Inflammatory macrophage (primary cell): ENCODE data around the gene VEPH1.
"Not testable (repeated sequence)": the region's sequence is repeated elsewhere in the genome, so short reads cannot be mapped to it uniquely, and the experiment has no call there.

ENCODE experiments used
- DNase-seq, 2 donors: peaks; one replicate each; pipeline ENCODE4 v3.0.0-alpha.2; 2020 to 2022

VEPH1 gene

DNA sequence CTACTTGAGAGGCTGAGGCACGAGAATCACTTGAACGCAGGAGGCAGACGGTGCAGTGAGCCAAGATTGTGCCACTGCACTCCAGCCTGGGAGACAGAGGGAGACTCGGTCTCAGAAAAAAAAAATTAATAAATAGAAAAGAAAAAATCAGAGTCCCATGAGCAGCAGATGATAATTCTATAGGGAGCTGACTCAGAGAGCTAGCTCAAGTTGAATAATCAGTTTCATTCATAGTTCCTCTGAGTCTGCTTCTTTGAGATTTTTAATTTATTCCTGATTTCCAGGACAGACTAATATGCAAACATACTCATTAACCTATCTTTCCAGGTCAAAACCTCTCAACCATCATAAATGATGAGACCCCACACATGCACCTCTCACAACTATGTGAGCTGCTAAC lies 121.6 kb downstream of the VEPH1 start:
- DNase-seq = no peak

DNA sequence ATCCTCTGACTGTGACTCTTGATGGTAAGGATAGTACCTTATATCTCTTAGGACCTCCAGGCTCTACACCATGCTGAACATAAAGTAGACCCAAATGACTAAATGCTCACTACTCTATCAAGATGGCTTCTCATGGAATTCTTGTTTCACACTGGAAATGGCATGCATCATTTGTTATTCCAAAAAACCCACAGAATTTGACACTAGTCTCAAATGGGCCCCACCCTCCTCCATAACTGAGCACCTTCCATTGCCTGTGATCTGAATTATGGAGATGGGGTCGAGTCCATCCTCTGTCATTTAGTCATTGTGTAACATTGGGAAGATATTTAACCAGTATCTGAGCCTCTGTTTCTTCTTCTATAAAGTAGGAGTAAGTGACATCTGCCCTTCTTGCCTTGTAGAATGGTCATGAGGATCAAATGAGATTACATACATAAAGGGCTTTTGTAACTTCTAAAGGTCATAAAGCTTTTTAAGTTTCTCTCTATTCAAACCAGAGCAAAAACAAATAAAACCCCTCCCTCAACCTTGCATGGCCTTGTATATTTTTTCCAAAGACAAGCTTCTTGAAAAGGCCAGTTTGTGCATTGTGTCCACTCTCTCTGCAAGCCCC lies 123.6 kb downstream of the VEPH1 start:
- no peak for DNase-seq

DNA sequence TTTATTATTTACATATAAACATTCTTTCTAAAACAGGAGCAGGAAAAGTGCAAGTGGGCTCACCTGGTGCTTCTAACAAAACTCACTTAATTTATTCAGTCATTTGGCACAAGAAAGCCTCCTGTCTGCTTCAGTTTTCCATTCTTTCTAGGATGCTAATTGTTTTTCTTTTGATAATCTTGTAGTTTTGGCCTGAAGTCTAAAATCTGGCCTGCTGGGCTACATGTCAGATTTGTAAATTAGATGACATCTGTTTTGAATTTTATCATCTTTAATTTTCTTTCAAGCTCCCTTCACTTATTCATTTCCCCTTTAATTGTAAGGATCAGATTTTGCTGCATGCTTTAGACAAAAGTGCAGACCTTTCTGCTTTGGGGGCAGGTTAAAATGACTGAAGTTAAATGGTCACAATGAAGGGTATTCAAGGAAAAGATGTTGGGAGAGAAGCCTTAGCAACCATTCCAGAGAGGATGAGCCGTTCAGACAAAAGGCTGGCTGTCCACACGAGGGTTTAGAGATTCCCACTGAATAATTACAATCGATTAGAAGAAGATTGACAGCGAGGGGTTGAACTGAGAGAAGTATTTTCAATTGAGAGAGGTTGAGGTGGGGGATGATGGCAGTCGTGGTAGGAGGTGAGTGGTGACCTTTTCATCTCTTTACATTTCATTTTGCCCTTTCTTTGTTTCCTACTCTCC lies 126.5 kb downstream of the VEPH1 start:
- no peak for DNase-seq

DNA sequence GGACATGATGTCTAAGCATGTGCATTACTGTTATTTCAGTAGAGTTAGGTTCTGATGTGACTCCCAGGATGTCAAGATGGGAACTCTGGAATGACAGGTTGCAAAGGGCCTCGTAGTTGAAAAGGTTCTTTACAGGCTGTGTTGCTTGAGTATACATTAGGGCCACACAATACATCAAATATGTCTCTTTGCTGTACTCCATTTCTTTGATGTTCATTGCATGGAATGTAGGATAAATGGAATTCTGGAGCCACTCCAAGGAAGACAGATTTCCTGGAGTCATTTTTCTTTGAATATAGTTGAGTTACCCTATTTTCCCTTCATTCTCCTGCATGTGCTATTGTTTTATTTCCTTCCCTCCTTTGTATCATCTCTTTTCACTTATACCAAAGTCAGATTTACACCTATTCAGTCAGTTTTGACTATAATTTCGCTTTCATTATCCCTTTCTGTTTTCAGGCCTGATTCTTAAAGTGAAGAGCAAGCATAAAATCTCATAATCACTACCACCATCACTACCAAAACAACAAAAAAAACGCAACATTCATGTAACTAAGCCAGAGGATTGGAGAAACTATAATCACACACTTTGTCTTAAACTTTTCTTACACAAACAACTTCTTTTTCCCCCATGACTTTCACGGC lies 127.8 kb downstream of the VEPH1 start:
- DNase-seq = no peak

DNA sequence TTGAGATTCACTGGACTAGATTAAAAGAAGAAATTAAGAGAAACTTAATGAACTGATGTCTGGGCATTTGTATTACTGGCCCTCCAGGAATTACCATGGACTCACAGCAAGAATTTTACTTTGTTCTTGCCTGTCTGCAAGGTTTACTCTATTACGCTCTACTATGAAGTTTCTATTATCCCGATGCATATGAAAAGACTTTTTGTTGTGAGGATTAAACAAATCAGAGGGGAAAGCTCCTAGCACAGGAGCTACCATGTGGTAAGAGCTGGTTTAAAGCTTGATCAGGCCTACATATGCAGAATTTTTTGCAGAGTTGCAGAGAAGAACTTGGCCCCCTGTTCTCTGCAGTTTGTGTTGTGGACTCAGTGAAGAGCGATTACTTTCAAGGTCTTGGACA lies 128.3 kb downstream of the VEPH1 start:
- DNase-seq = no peak

DNA sequence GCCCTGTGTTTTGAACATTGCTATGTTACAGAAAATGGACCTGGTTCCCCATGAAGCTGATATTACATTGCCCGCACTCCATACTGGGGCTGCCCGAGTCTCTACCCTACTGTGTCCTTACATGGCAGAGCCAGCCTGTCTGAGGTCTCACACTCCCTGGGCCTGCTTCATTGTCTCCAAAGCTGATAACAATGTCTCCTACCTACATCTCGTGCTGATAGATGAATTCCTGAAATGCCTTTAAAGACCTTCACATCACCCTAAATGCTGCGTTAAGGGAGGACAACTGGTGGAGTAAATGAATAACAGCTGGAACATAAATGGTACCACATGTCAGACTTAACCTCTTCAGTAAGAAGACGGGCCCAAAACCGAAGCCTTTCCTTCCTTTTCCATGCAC lies 129.4 kb downstream of the VEPH1 start:
- no peak for DNase-seq

DNA sequence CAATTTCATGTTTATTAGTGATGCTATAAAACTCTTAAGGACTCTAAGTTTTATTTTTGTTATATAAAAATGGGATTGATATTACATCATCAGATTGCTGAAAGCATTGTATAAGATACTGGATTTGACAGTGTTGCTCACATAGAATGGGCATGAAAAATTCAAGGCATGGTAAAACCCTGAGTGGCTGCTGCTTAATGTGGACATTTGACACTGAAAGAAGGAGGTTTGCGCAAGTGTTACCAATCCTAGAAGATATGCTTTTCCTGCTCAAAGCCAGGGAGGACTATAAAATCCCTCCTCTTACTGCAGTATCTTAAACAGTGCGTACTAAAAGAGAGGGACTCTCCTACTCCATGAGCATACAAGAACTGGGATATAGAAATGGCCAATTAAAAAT lies 132.3 kb downstream of the VEPH1 start:
- no peak for DNase-seq

DNA sequence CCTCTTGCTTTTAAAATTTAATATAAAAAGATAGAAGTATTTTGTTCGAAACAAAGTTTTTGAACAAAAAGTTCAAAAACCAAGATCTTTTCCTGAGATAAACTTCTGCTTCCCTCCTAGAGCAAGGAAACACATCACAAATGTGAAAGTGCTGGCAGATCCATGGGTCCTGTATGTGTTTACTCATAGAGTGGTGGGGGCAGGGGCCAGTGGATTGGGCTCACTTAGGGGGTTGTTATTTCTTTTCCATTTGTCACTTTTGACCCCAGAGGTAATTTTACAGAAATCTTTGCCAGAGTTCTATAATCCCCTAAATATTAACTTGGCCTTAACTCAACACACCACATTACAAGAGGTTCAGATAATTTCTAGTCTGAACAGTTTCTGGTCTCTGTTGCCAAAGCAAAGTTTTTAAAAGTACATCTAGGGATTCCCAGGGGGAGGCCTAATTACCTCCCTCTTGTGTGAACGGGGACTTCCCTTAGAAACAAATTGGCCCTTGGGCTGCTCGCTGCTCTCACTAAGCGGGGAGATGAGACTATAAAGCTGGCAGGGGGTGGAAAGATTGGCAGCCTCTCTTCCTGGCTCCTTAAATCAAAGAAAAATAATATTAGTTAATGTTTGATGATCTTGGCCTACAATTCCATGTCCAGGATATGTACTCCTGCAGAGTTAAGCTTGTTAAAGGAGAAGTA lies 133.3 kb downstream of the VEPH1 start:
- DNase-seq = no peak

DNA sequence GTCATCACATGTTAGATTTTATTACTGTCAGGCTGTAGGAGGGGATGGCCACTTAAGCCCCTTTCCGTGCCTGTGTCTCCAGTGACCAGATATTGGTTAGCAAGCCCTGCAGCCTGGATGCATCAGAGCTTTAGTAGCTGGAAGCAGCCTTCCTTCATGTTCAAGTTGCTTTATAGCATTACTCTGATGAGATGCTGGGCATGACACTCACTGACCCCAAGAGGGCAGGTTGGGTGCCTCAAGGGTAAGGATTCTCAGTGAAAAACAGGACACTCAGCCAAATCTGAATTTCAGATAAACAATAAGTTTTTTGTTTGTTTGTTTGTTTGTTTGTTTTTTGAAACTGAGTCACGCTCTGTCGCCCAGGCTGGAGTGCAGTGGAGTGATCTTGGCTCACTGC lies 135.0 kb downstream of the VEPH1 start:
- peak in 1 of 2 donors; percentile 4 for DNase-seq

DNA sequence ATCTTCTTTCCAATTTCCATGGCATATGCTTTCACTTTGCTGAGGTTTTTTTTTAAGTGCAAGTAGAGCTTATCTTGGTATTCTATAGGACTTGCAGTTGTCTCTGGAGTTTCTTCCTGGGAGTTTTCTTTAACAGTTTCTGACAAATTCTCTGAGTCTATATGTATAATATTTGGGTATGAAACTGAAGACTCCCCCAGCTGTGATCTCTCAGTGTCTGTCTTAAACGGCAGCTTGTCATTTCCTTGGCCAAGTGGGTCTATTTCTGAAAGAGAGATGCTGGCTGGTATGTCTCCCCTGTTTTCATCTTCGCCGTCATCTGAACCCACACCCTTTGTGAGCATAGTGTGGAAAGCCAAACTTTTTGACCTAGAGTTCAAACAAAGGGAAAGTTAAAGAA lies 139.8 kb downstream of the VEPH1 start:
- DNase-seq = no peak

DNA sequence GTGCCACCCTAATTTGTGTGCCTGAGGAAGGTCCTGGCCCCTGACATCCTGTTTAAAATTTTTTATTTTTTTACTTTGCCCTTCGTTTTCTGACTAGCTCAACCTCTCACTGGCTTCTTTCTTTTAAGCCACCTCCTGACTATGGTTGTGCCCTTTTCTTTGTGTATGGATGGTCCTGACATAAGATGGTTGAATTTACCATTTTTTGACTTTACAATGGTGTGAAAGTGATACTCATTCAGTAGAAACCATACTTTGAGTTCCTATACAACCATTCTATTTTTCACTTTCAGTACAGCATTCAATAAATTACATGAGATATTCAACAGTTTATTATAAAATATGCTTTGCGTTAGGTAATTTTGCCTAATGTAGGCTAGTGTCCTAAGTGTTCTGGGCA lies 140.9 kb downstream of the VEPH1 start:
- no peak for DNase-seq

DNA sequence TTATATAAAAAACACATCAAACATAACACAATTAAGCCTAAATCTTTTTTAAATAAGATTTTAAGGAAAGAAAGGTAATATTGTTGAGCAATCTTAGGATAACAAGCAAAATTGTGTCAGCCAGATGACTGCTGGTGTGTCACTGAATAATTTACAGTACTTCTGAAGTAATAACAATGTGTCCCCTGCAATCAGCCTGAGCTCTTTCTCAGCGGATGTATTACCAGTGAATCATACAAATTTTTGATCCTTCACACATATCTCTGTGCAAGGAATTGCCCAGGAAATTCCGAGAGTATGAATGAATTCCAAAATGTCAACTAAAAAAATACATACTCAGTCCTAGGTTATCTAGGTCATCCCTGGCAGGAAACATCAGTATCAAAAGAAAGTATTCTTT lies 143.2 kb downstream of the VEPH1 start:
- DNase-seq = no peak

DNA sequence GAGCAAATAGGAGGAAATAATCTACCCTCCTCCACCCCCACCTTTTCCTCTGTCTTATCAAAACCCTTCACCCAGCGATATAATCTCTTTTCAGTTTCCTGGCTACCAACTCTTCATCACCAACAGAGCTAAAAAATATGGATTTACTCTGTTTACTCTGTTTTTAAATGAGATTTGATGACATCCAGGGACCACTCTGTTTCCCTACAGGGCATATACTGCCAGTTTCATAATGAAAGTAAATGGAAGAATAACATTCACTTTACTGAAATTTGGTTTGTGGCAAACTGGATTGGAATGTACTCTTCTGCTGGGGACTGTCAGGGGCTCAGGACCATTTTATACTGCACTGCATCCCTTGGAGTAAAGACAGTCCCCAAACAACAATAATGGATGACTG lies 146.7 kb downstream of the VEPH1 start:
- no peak for DNase-seq

DNA sequence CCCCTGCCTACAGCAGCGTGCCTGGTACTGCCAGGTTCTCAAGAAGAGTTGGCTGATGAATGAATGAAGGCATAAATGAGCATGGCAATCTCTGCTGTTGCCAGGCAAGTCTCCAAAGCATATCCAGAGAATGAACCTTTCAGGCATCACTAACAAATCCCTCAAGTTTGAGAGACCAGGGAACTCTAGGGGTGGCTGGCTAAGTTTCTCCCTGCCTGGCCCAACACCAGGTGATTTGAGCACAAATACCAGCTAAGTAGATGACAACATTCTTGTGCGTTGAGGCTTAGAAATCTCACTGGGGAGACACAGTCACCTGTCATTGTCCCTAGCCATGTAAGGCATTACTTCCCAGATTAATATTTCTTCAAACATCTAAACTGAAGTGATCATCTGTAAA lies 147.9 kb downstream of the VEPH1 start:
- DNase-seq = no peak

DNA sequence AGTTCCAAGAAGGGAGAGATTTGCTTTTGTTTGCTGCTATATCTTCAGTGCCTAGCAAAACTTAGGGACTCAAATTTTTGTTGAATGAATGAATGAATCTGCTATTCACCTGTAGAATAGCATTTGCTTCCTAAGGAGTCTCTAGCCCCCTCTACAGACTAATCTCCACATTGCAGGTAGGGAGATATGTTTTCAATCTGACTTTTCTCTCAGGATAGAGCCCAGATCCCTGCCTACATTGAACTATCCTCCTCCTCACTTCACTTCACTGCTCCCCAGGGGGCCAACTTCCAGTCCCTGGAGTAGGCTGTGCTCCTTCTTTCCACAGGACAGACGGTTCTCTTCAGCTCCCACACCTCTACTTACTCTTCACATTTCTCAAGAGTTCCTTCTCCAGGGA lies 148.5 kb downstream of the VEPH1 start:
- DNase-seq = peak; percentile 3 to 20

DNA sequence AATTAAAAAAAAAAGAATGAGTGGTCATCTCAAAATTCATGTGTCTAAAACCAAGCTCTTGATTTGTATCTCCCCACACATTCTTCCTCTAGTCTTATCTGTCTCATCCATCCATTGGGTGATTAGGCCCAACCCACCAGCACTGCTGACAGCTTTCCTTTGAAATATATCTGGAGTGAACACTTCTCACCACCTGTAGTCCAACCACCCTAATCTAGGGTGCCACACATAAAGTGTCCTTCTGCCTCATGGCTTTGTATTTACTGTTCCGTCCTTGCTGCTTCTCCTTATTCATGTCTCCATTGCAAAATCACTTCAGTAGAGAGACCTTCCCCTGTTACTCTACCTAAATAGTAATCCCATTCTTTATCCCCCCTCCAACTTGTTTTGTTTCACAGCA lies 149.0 kb downstream of the VEPH1 start:
- no peak for DNase-seq

DNA sequence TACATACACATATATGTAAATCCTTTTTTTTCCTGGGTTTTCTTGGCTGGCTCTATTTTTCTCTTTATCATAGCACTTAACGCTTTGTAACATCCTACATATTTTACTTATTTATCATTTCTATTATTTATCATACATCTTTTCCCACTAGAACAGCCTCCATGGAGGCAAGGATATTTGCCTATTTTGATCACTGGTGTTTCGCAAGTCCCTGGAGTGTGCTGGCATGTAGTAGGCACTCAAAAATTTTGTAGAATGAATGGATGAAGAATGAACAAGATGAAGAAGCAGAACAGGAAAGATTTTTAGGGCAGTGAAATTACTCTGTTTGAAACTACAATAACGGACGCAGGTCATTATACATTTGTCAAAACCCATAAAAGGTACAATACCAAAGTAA lies 149.6 kb downstream of the VEPH1 start:
- DNase-seq = no peak

DNA sequence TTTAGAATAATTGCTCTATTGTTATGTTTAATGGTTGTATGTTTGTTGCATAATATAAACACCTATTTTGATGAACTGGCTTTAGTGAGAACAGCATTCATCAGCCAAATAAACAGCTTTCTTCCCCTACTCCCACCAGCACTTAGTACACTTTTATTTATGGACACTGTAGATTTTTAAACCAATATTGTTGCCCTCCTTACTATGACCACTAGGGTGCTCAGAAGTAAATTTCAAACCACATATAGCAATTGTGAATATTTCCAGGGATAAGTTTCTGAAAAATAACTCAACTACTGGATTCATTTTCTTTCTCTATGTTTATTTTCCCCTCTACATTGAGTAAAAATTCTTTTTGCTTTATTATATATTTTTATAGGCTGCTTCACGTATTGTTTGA lies 151.2 kb downstream of the VEPH1 start:
- DNase-seq = no peak

DNA sequence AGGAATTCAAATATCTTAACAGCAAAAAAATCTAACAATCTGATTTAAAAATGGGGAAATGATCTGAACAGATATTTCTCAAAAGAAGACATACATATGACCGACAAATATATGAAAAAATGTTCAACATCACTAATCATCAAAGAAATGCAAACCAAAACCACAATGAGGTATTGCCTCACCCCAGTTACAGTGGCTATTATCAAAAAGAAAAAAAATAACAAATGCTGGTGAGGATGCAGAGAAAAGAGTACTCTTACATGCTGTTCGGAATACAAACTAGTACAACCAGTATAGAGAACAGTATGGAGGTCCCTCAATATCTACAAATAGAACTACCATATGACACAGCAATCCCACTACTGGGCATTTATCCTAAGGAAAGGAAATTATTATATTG lies 152.6 kb downstream of the VEPH1 start:
- DNase-seq = not testable (repeated sequence)

DNA sequence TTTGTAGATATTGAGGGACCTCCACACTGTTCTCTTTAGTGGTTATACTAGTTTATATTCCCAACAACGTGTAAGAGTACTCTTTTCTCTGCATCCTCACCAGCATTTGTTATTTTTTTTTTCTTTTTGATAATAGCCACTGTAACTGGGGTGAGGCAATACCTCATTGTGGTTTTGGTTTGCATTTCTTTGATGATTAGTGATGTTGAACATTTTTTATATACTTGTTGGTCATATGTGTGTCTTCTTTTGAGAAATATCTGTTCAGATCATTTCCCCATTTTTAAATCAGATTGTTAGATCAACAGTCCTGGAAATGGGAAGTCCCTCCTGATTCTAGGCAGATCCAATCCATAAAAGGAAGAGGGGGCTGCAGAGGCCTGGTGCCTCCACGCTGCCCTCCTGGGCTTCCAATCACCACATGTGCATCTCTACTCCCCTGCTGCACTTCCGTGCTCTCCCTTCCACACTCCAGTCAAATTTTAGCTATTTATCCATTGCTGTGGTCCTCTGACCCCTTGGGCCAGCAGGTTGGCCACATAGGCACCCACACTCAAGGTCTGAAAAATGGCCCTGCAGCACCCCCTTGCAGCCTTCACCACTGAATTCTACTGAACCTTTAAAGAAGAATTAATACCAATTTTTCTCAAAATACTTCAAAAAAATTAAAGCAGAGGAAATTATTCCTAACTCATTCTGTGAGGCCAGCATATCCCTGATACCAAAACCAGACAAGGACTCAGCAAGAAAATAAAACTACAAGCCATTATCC lies 154.7 kb downstream of the VEPH1 start:
- DNase-seq = not testable (repeated sequence)

DNA sequence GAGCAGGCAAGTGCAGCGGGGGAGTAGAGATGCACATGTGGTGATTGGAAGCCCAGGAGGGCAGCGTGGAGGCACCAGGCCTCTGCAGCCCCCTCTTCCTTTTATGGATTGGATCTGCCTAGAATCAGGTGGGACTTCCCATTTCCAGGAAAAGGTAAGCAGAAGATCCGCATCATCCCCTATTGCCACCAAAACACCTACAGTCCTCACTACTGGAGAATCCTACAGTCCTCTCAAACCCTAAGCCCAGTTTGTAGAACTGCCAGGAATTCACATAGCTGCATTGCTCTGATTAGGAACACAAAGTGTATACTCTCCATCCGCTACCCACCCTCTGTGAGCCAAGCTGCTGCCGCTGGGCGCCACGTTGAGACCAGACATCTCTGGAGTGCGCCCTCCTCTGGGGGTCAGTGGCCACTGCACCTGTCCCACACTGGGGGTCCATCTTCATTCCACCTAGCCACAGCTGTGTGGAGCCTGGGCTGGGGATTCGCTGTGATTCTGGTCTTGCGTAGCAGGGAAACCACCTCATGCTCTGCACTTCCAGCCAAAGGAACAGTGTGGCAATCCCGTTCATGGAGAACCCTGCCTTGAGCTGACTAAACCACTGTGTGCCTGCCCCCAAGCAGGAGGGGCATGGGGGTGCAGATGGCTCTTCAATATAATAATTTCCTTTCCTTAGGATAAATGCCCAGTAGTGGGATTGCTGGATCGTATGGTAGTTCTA lies 155.5 kb downstream of the VEPH1 start:
- DNase-seq = no peak
